H9 (cell line): Measurements from ENCODE around the gene PEAK3. TPM values are rescaled to one million over a fixed set of nuclear protein-coding genes. Genes with fewer than 3 reads are reported as not detected.

ENCODE experiments used
- DNase-seq: peaks from one replicate; pipeline ENCODE4 v3.0.0-alpha.2; 2017
- H2AFZ ChIP-seq: one replicate; pipeline ENCODE4 v1.6.1; 2013; ENCODE audit warnings: mild to moderate bottlenecking, low read length, control low read depth, moderate library complexity
- H2AK5ac ChIP-seq: 2 replicates; pipeline ENCODE4 v1.6.1; 2013; ENCODE audit warnings: low read length, control low read depth, mixed read lengths; ENCODE audit not compliant: insufficient read length
- H2BK120ac ChIP-seq: one replicate; pipeline ENCODE4 v1.6.1; 2013; ENCODE audit warnings: low read depth, mild to moderate bottlenecking, low read length, control low read depth, inconsistent platforms; ENCODE audit not compliant: poor library complexity, severe bottlenecking
- H2BK12ac ChIP-seq: 2 replicates; pipeline ENCODE4 v1.6.1; 2013; ENCODE audit warnings: low read length, control low read depth, mixed read lengths, low read depth; ENCODE audit not compliant: insufficient read length
- H2BK15ac ChIP-seq: 2 replicates; pipeline ENCODE4 v1.6.1; 2013; ENCODE audit warnings: low read depth, low read length, control low read depth
- H2BK20ac ChIP-seq: one replicate; pipeline ENCODE4 v1.6.1; 2013; ENCODE audit warnings: low read depth, mild to moderate bottlenecking, low read length, control low read depth, inconsistent platforms; ENCODE audit not compliant: poor library complexity, severe bottlenecking
- H2BK5ac ChIP-seq: 2 replicates; pipeline ENCODE4 v1.6.1; 2013; ENCODE audit warnings: low read length, control low read depth, mixed read lengths; ENCODE audit not compliant: insufficient read length
- H3K14ac ChIP-seq: 2 replicates; pipeline ENCODE4 v1.6.1; 2013; ENCODE audit warnings: low read length, control low read depth; ENCODE audit not compliant: insufficient read depth
- H3K18ac ChIP-seq: 2 replicates; pipeline ENCODE4 v1.6.1; 2013; ENCODE audit warnings: low read depth, mild to moderate bottlenecking, mixed read lengths, low read length, control low read depth; ENCODE audit not compliant: insufficient read length
- H3K23ac ChIP-seq: 2 replicates; pipeline ENCODE4 v1.6.1; 2013; ENCODE audit warnings: low read length, control low read depth, mixed read lengths, low read depth; ENCODE audit not compliant: insufficient read length
- H3K23me2 ChIP-seq: 2 replicates; pipeline ENCODE4 v1.6.1; 2013; ENCODE audit warnings: low read depth, mild to moderate bottlenecking, mixed read lengths, low read length, control low read depth; ENCODE audit not compliant: insufficient read length, poor library complexity, severe bottlenecking
- H3K27ac ChIP-seq: 2 replicates; pipeline ENCODE4 v1.5.1; 2013; ENCODE audit warnings: low read length, control low read depth, mixed read lengths, low read depth; ENCODE audit not compliant: insufficient read length
- H3K27me3 ChIP-seq: 2 replicates; pipeline ENCODE4 v1.6.1; 2013; ENCODE audit warnings: low read length, control low read depth, inconsistent platforms; ENCODE audit not compliant: insufficient read depth
- H3K4ac ChIP-seq: 2 replicates; pipeline ENCODE4 v1.6.1; 2013; ENCODE audit warnings: low read depth, mild to moderate bottlenecking, control low read depth, inconsistent platforms, low read length, moderate library complexity
- H3K4me1 ChIP-seq: 2 replicates; pipeline ENCODE4 v1.6.1; 2013; ENCODE audit warnings: low read length, control low read depth, inconsistent platforms; ENCODE audit not compliant: insufficient read depth
- H3K4me2 ChIP-seq: 2 replicates; pipeline ENCODE4 v1.6.1; 2013; ENCODE audit warnings: low read length, control low read depth, mixed read lengths; ENCODE audit not compliant: insufficient read length, insufficient read depth
- H3K56ac ChIP-seq: 2 replicates; pipeline ENCODE4 v1.6.1; 2013; ENCODE audit warnings: low read depth, mild to moderate bottlenecking, mixed read lengths, low read length, control low read depth; ENCODE audit not compliant: insufficient read length
- H3K79me1 ChIP-seq: 2 replicates; pipeline ENCODE4 v1.6.1; 2013; ENCODE audit warnings: low read depth, mild to moderate bottlenecking, moderate library complexity, low read length, control low read depth, inconsistent platforms; ENCODE audit not compliant: insufficient read depth, poor library complexity, severe bottlenecking
- H3K79me2 ChIP-seq: 2 replicates; pipeline ENCODE4 v1.6.1; 2013; ENCODE audit warnings: low read length, control low read depth, inconsistent platforms; ENCODE audit not compliant: insufficient read depth
- H3K9ac ChIP-seq: 2 replicates; pipeline ENCODE4 v1.6.1; 2013; ENCODE audit warnings: low read length, control low read depth, mixed read lengths; ENCODE audit not compliant: insufficient read length; ENCODE audit errors: extremely low read depth
- H3K9me3 ChIP-seq: one replicate; pipeline ENCODE4 v1.6.1; 2013; ENCODE audit warnings: low read depth, low read length, inconsistent platforms; ENCODE audit not compliant: control insufficient read depth
- H3T11ph ChIP-seq: one replicate; pipeline ENCODE4 v1.6.1; 2013; ENCODE audit warnings: mild to moderate bottlenecking, low read length, control low read depth, inconsistent platforms
- H4K20me1 ChIP-seq: one replicate; pipeline ENCODE4 v1.6.1; 2013; ENCODE audit not compliant: control insufficient read depth, insufficient read length, insufficient read depth
- H4K5ac ChIP-seq: 2 replicates; pipeline ENCODE4 v1.6.1; 2013; ENCODE audit warnings: low read depth, mild to moderate bottlenecking, mixed read lengths, low read length, control low read depth; ENCODE audit not compliant: insufficient read length
- H4K8ac ChIP-seq: replicated peaks from 2 replicates; pipeline ENCODE4 v1.6.1; 2013; ENCODE audit warnings: low read length, control low read depth, mixed read lengths, low read depth; ENCODE audit not compliant: insufficient read length
- H4K91ac ChIP-seq: 2 replicates; pipeline ENCODE4 v1.6.1; 2013; ENCODE audit warnings: low read depth, mild to moderate bottlenecking, moderate library complexity, mixed read lengths, low read length, control low read depth; ENCODE audit not compliant: insufficient read length
- H3K27ac Mint-ChIP-seq, 3 experiments: 2 replicates in 2 of 3; 3 replicates in 1 of 3; pipeline ENCODE4 v1.8.0; 2020 to 2021; ENCODE audit warnings: mixed read lengths in 3 of 3, mild to moderate bottlenecking in 1 of 3, moderate library complexity in 1 of 3
- H3K27me3 Mint-ChIP-seq: 2 replicates; pipeline ENCODE4 v1.8.0; 2021; ENCODE audit warnings: low read depth, mild to moderate bottlenecking, moderate library complexity, mixed read lengths
- H3K36me3 Mint-ChIP-seq, 3 experiments: 2 replicates in 2 of 3; 3 replicates in 1 of 3; pipeline ENCODE4 v1.8.0; 2020 to 2021; ENCODE audit warnings: low read depth in 3 of 3, mixed read lengths in 3 of 3; ENCODE audit not compliant: insufficient read depth in 1 of 3
- H3K4me1 Mint-ChIP-seq, 2 experiments: 2 replicates each; pipeline ENCODE4 v1.8.0; 2020; ENCODE audit warnings: mixed read lengths in 2 of 2
- H3K4me3 Mint-ChIP-seq, 2 experiments: 2 replicates in 1 of 2; 3 replicates in 1 of 2; pipeline ENCODE4 v1.8.0; 2020 to 2021; ENCODE audit warnings: mild to moderate bottlenecking in 2 of 2, mixed read lengths in 2 of 2, moderate library complexity in 1 of 2
- H3K9me3 Mint-ChIP-seq, 2 experiments: 2 replicates in 1 of 2; 3 replicates in 1 of 2; pipeline ENCODE4 v1.8.0; 2020; ENCODE audit warnings: mild to moderate bottlenecking in 2 of 2, mixed read lengths in 2 of 2, moderate library complexity in 1 of 2
- WGBS: extraction: QIAGEN DNeasy Blood & Tissue Kit; methylation state at CpG from one replicate; pipeline ENCODE4 v1.1.7; 2013; ENCODE audit warnings: missing lambda C conversion rate, low lambda C conversion rate, mixed read lengths; ENCODE audit not compliant: insufficient read length; ENCODE audit errors: extremely low coverage; 5-methylcytosine and 5-hydroxymethylcytosine counted together
- total RNA-seq: library from RNA; stranded (reverse); gene quantifications from 2 replicates; pipeline ENCODE4 v1.2.1, GENCODE V29; 2021
- TF ChIP-seq, protein P1 (sequence below): fragments of 200-600 bp; sonication (generic); conservative IDR thresholded peaks from 3 replicates; pipeline ENCODE4 v1.8.0; 2021; ENCODE audit warnings: antibody characterized with exemption, mild to moderate bottlenecking

The PEAK3 gene
- total RNA-seq, 1 experiment from 2014 or later = not detected

GRCh38 chr19:2246014-2246620 lies 35.9 kb downstream of the PEAK3 start:
- H3K36me3 Mint-ChIP-seq = peaks cover 16 to 42% (median 39%) of the 10 kb centered on the region in 3 experiments; a peak in 6 of 7 replicates
- H3K27me3 Mint-ChIP-seq = no peaks in the 10 kb centered on the region; the same call in 1 of the 2 replicates
- WGBS = no CpG with 5 or more reads among the region's 25 CpGs
- H2AK5ac ChIP-seq = no peak overlapping the region
- no peak overlapping the region for H3K9ac ChIP-seq
- no peak overlapping the region for H4K5ac ChIP-seq
- H3K23me2 ChIP-seq = no peaks in the 10 kb centered on the region
- H3K18ac ChIP-seq = no peak overlapping the region
- no peak overlapping the region for H2BK15ac ChIP-seq
- H3K4me2 ChIP-seq = no peak overlapping the region
- peaks cover 15% of the 10 kb centered on the region; the same call in 1 of the 2 replicates for H3K79me2 ChIP-seq
- no peak overlapping the region for H3K4ac ChIP-seq
- no peak overlapping the region for H3T11ph ChIP-seq
- no peak overlapping the region for H3K4me3 Mint-ChIP-seq
- H4K91ac ChIP-seq = no peak overlapping the region
- no peak overlapping the region for H2BK20ac ChIP-seq
- H3K79me1 ChIP-seq = peaks cover 12% of the 10 kb centered on the region
- no peaks in the 10 kb centered on the region for H3K9me3 Mint-ChIP-seq
- no peaks in the 10 kb centered on the region for H3K4me1 ChIP-seq
- peaks cover 1% of the 10 kb centered on the region for H4K20me1 ChIP-seq
- no peak overlapping the region for H3K23ac ChIP-seq
- no peak overlapping the region for H2AFZ ChIP-seq
- H2BK5ac ChIP-seq = no peak overlapping the region
- H2BK120ac ChIP-seq = no peak overlapping the region
- H3K9me3 ChIP-seq = no peaks in the 10 kb centered on the region
- H3K56ac ChIP-seq = no peak overlapping the region
- H3K14ac ChIP-seq = no peak overlapping the region
- TF ChIP-seq, protein P1, sequence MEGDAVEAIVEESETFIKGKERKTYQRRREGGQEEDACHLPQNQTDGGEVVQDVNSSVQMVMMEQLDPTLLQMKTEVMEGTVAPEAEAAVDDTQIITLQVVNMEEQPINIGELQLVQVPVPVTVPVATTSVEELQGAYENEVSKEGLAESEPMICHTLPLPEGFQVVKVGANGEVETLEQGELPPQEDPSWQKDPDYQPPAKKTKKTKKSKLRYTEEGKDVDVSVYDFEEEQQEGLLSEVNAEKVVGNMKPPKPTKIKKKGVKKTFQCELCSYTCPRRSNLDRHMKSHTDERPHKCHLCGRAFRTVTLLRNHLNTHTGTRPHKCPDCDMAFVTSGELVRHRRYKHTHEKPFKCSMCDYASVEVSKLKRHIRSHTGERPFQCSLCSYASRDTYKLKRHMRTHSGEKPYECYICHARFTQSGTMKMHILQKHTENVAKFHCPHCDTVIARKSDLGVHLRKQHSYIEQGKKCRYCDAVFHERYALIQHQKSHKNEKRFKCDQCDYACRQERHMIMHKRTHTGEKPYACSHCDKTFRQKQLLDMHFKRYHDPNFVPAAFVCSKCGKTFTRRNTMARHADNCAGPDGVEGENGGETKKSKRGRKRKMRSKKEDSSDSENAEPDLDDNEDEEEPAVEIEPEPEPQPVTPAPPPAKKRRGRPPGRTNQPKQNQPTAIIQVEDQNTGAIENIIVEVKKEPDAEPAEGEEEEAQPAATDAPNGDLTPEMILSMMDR = no peak
- DNase-seq = no peak
- H2BK12ac ChIP-seq = no peak overlapping the region
- H3K27ac ChIP-seq = no peak overlapping the region
- no peaks in the 10 kb centered on the region for H3K27me3 ChIP-seq
- peaks cover 1 to 5% of the 10 kb centered on the region in 2 experiments for H3K4me1 Mint-ChIP-seq
- H4K8ac ChIP-seq = no peak overlapping the region
- peak overlapping the region in 1 of 3 experiments; percentile 52; a peak in 1 of 7 replicates for H3K27ac Mint-ChIP-seq
